Measurements from ENCODE around the gene PDGFC. TPM values are rescaled to one million over a fixed set of nuclear protein-coding genes. Genes with fewer than 3 reads are reported as not detected.
A peak's percentile ranks its signal among the peaks of the same experiment; 100 is the strongest.

Gene PDGFC
- polyA plus RNA-seq, 1 donor (not counting 4 experiments of a cell fraction or from before 2014, with no cell fraction given), result 29.7 TPM

- H3K4me3 ChIP-seq (ENCODE audit: control insufficient read depth in 2 of 3, extremely low read depth in 1 of 3, insufficient read depth in 2 of 3, low read depth in 1 of 3, low read length in 3 of 3), result peak overlapping the region in 2 of 3 experiments; percentile 30 to 60
- peaks cover 1% of the 10 kb centered on the region for H3K79me2 ChIP-seq (ENCODE audit: control insufficient read depth, insufficient read depth, low read length)
- no peaks in the 10 kb centered on the region for H3K9me1 ChIP-seq (ENCODE audit: control insufficient read depth, extremely low read depth, insufficient read depth, low read length)
- peaks cover 0 to 4% of the 10 kb centered on the region in 2 experiments for H3K36me3 ChIP-seq (ENCODE audit: control insufficient read depth in 2 of 2, extremely low read depth in 1 of 2, insufficient read depth in 2 of 2, low read length in 2 of 2)
- peak overlapping the region; percentile 80 for H3K4me2 ChIP-seq (ENCODE audit: control insufficient read depth, extremely low read depth, insufficient read depth, low read depth, low read length)
- no peaks in the 10 kb centered on the region for H4K20me1 ChIP-seq (ENCODE audit: control insufficient read depth, extremely low read depth, insufficient read depth, low read length)
- no peaks in the 10 kb centered on the region for H3K27me3 ChIP-seq (ENCODE audit: control insufficient read depth, extremely low read depth, insufficient read depth, low read length)
- no peaks in the 10 kb centered on the region for H3K9me3 ChIP-seq (ENCODE audit: control insufficient read depth, low read depth, low read length)
- peaks cover 31% of the 10 kb centered on the region for H3K4me1 ChIP-seq (ENCODE audit: control insufficient read depth, extremely low read depth, insufficient read depth, low read length)
- DNase-seq (ENCODE audit: low read depth, low spot score) (no peak), FAIRE-seq (peak; percentile 69)
- no peak overlapping the region for H2AFZ ChIP-seq (ENCODE audit: control insufficient read depth, low read length)
- no peak for TF ChIP-seq EZH2 (IDR thresholded peaks at IDR 0.05; ENCODE audit: low read length)
- no peak for TF ChIP-seq CTCF (optimal IDR thresholded peaks at IDR 0.05 in 1 of 3, IDR thresholded peaks at IDR 0.05 in 1 of 3, conservative IDR thresholded peaks at IDR 0.05 in 1 of 3; ENCODE audit: extremely low read depth in 1 of 3, insufficient read depth in 2 of 3, low read length in 3 of 3)
- dilution Hi-C loops (cut with MboI; ENCODE audit: extremely low pct_ligation_motif_present, low sequenced_read_pairs), result no loop called here
- peak overlapping the region; percentile 80 for H3K9ac ChIP-seq (ENCODE audit: control insufficient read depth, extremely low read depth, insufficient read depth, low read length)
- H3K27ac ChIP-seq (ENCODE audit: control insufficient read depth, insufficient read depth, low read length), result peak overlapping the region; percentile 98
Measured at GRCh38 chr4:156799121-156799589, 172.4 kb downstream of the PDGFC start.

- Histone ChIP-seq H3K27ac (ENCODE audit: control insufficient read depth, insufficient read depth, low read length) (peak overlapping the region; percentile 98), H3K9me3 (ENCODE audit: control insufficient read depth, low read depth, low read length) (no peaks in the 10 kb centered on the region), H4K20me1 (ENCODE audit: control insufficient read depth, extremely low read depth, insufficient read depth, low read length) (no peaks in the 10 kb centered on the region), H3K9me1 (ENCODE audit: control insufficient read depth, extremely low read depth, insufficient read depth, low read length) (no peaks in the 10 kb centered on the region), H2AFZ (ENCODE audit: control insufficient read depth, low read length) (no peak overlapping the region), H3K4me2 (ENCODE audit: control insufficient read depth, extremely low read depth, insufficient read depth, low read depth, low read length) (peak overlapping the region; percentile 80), H3K4me3 (ENCODE audit: control insufficient read depth in 2 of 3, extremely low read depth in 1 of 3, insufficient read depth in 2 of 3, low read depth in 1 of 3, low read length in 3 of 3) (peak overlapping the region in 2 of 3 experiments; percentile 38 to 60), H3K36me3 (ENCODE audit: control insufficient read depth in 2 of 2, extremely low read depth in 1 of 2, insufficient read depth in 2 of 2, low read length in 2 of 2) (peaks cover 0 to 4% of the 10 kb centered on the region in 2 experiments), H3K9ac (ENCODE audit: control insufficient read depth, extremely low read depth, insufficient read depth, low read length) (peak overlapping the region; percentile 80), H3K27me3 (ENCODE audit: control insufficient read depth, extremely low read depth, insufficient read depth, low read length) (no peaks in the 10 kb centered on the region), H3K79me2 (ENCODE audit: control insufficient read depth, insufficient read depth, low read length) (peaks cover 1% of the 10 kb centered on the region), H3K4me1 (ENCODE audit: control insufficient read depth, extremely low read depth, insufficient read depth, low read length) (peaks cover 36% of the 10 kb centered on the region)
- peak; percentile 74 for FAIRE-seq
- dilution Hi-C loops (cut with MboI; ENCODE audit: extremely low pct_ligation_motif_present, low sequenced_read_pairs), result no loop called here
- no peak for DNase-seq (ENCODE audit: low read depth, low spot score)
- no peak for TF ChIP-seq EZH2 (IDR thresholded peaks at IDR 0.05; ENCODE audit: low read length)
- no peak for TF ChIP-seq CTCF (optimal IDR thresholded peaks at IDR 0.05 in 1 of 3, IDR thresholded peaks at IDR 0.05 in 1 of 3, conservative IDR thresholded peaks at IDR 0.05 in 1 of 3; ENCODE audit: extremely low read depth in 1 of 3, insufficient read depth in 2 of 3, low read length in 3 of 3)
Measured at GRCh38 chr4:156798438-156798837, 173.2 kb downstream of the PDGFC start.

Data from keratinocyte (primary cell).